ENCODE results near the gene BCL2L13. TPM values are rescaled to one million over a fixed set of nuclear protein-coding genes. Genes with fewer than 3 reads are reported as not detected.
A peak's percentile ranks its signal among the peaks of the same experiment; 100 is the strongest.

The BCL2L13 gene
- total RNA-seq, 1 donor from 2014 or later, result 60.1 TPM

- no peak for TF ChIP-seq CTCF (IDR thresholded peaks at IDR 0.05)
- H3K9me3 Mint-ChIP-seq (ENCODE audit: unreplicated experiment), result no peaks in the 10 kb centered on the region
- peaks cover 9% of the 10 kb centered on the region for H3K36me3 Mint-ChIP-seq (ENCODE audit: unreplicated experiment)
- peak overlapping the region; percentile 85 for H3K27ac Mint-ChIP-seq (ENCODE audit: unreplicated experiment)
- H3K4me1 Mint-ChIP-seq (ENCODE audit: unreplicated experiment), result peaks cover 56% of the 10 kb centered on the region
- H3K4me3 Mint-ChIP-seq (ENCODE audit: unreplicated experiment), result no peak overlapping the region
- H3K27me3 Mint-ChIP-seq (ENCODE audit: unreplicated experiment), result no peaks in the 10 kb centered on the region
- DNase-seq (ENCODE audit: extremely low spot score, unreplicated experiment), result no peak
These were observed 78.0 kb downstream of the BCL2L13 start for GRCh38 chr22:17716529-17716928.

GRCh38 chr22:17717708-17718107 is 79.2 kb downstream of the BCL2L13 start:
- H3K27ac Mint-ChIP-seq (ENCODE audit: unreplicated experiment), result peak overlapping the region; percentile 85
- DNase-seq (ENCODE audit: extremely low spot score, unreplicated experiment), result no peak
- H3K4me3 Mint-ChIP-seq (ENCODE audit: unreplicated experiment), result no peak overlapping the region
- H3K4me1 Mint-ChIP-seq (ENCODE audit: unreplicated experiment), result peaks cover 53% of the 10 kb centered on the region
- peaks cover 6% of the 10 kb centered on the region for H3K36me3 Mint-ChIP-seq (ENCODE audit: unreplicated experiment)
- H3K9me3 Mint-ChIP-seq (ENCODE audit: unreplicated experiment), result no peaks in the 10 kb centered on the region
- no peak for TF ChIP-seq CTCF (IDR thresholded peaks at IDR 0.05)
- H3K27me3 Mint-ChIP-seq (ENCODE audit: unreplicated experiment), result no peaks in the 10 kb centered on the region

GRCh38 chr22:17719911-17720310 is 81.4 kb downstream of the BCL2L13 start:
- Mint-ChIP-seq H3K9me3 (ENCODE audit: unreplicated experiment) (no peaks in the 10 kb centered on the region), H3K27me3 (ENCODE audit: unreplicated experiment) (no peaks in the 10 kb centered on the region), H3K36me3 (ENCODE audit: unreplicated experiment) (peaks cover 2% of the 10 kb centered on the region), H3K4me1 (ENCODE audit: unreplicated experiment) (peaks cover 67% of the 10 kb centered on the region), H3K27ac (ENCODE audit: unreplicated experiment) (no peak overlapping the region), H3K4me3 (ENCODE audit: unreplicated experiment) (no peak overlapping the region)
- no peak for DNase-seq (ENCODE audit: extremely low spot score, unreplicated experiment)
- TF ChIP-seq CTCF (IDR thresholded peaks at IDR 0.05), result no peak

GRCh38 chr22:17724241-17724640 is 85.7 kb downstream of the BCL2L13 start:
- H3K27ac Mint-ChIP-seq (ENCODE audit: unreplicated experiment), result peak overlapping the region; percentile 71
- peak; percentile 40 for DNase-seq (ENCODE audit: extremely low spot score, unreplicated experiment)

More at GRCh38 chr22:17724241-17724640, 85.7 kb downstream of the BCL2L13 start:
- Mint-ChIP-seq H3K4me1 (ENCODE audit: unreplicated experiment) (peaks cover 72% of the 10 kb centered on the region), H3K36me3 (ENCODE audit: unreplicated experiment) (peaks cover 20% of the 10 kb centered on the region), H3K9me3 (ENCODE audit: unreplicated experiment) (no peaks in the 10 kb centered on the region), H3K4me3 (ENCODE audit: unreplicated experiment) (no peak overlapping the region), H3K27me3 (ENCODE audit: unreplicated experiment) (no peaks in the 10 kb centered on the region)
- TF ChIP-seq CTCF (IDR thresholded peaks at IDR 0.05), result no peak

Data from osteocyte (in vitro differentiated cells).